CD8-positive, alpha-beta memory T cell (primary cell): ENCODE measurements around the gene PTF1A. TPM values are rescaled to one million over a fixed set of nuclear protein-coding genes. Genes with fewer than 3 reads are reported as not detected.
"Not testable (repeated sequence)": the region's sequence is repeated elsewhere in the genome, so short reads cannot be mapped to it uniquely, and the experiment has no call there.

Experiments
- CTCF ChIA-PET: fragments of 350-600 bp; sonication (Branson Sonifier 250); formaldehyde crosslinking; loops from one replicate; lab custom pipeline; 2021; ENCODE audit warnings: antibody characterized with exemption; lab: Charles Lee
- POLR2A ChIA-PET: fragments of 350-600 bp; sonication (Branson Sonifier 250); formaldehyde crosslinking; loops from one replicate; lab custom pipeline; 2021; ENCODE audit warnings: antibody characterized with exemption; lab: Charles Lee
- DNase-seq, 5 donors: peaks; one replicate each; pipeline versions ENCODE4 v3.0.0 to v3.0.0-alpha.2; 2020 to 2022; ENCODE audit warnings: mixed read lengths in 1 of 5
- H3K27ac ChIP-seq: one replicate; pipeline ENCODE4 v1.7.0; 2013; ENCODE audit warnings: low read depth, mild to moderate bottlenecking, low read length, moderate library complexity
- H3K27me3 ChIP-seq: 2 replicates; pipeline ENCODE4 v1.7.0; 2013; ENCODE audit warnings: low read length, mild to moderate bottlenecking; ENCODE audit not compliant: insufficient read depth, poor library complexity, severe bottlenecking
- H3K36me3 ChIP-seq: 2 replicates; pipeline ENCODE4 v1.7.0; 2013; ENCODE audit warnings: mild to moderate bottlenecking, low read length, moderate library complexity; ENCODE audit not compliant: insufficient read depth
- H3K4me1 ChIP-seq: 2 replicates; pipeline ENCODE4 v1.7.0; 2013; ENCODE audit warnings: mild to moderate bottlenecking, low read length, moderate library complexity; ENCODE audit not compliant: insufficient read depth
- H3K4me3 ChIP-seq: 2 replicates; pipeline ENCODE4 v1.7.0; 2013; ENCODE audit warnings: mild to moderate bottlenecking, low read length
- H3K9me3 ChIP-seq: 2 replicates; pipeline ENCODE4 v1.7.0; 2013; ENCODE audit warnings: mild to moderate bottlenecking, low read length
- H3K27ac Mint-ChIP-seq, 8 donors: one replicate each; pipeline ENCODE4 v1.8.0; 2020 to 2021; ENCODE audit warnings: mixed read lengths in 8 of 8, mild to moderate bottlenecking in 6 of 8, inconsistent platforms in 3 of 8, moderate library complexity in 3 of 8
- H3K27me3 Mint-ChIP-seq, 2 donors: one replicate each; pipeline ENCODE4 v1.8.0; 2020 to 2021; ENCODE audit warnings: mixed read lengths in 2 of 2, mild to moderate bottlenecking in 1 of 2, moderate library complexity in 1 of 2
- H3K36me3 Mint-ChIP-seq, 3 donors: one replicate each; pipeline ENCODE4 v1.8.0; 2020 to 2021; ENCODE audit warnings: mixed read lengths in 3 of 3, inconsistent platforms in 1 of 3, mild to moderate bottlenecking in 1 of 3
- H3K4me1 Mint-ChIP-seq, 3 donors: one replicate each; pipeline ENCODE4 v1.8.0; 2020 to 2021; ENCODE audit warnings: mixed read lengths in 3 of 3, inconsistent platforms in 1 of 3, mild to moderate bottlenecking in 1 of 3
- H3K4me3 Mint-ChIP-seq, 7 donors: one replicate each; pipeline ENCODE4 v1.8.0; 2020 to 2021; ENCODE audit warnings: mixed read lengths in 7 of 7, mild to moderate bottlenecking in 6 of 7, moderate library complexity in 4 of 7, inconsistent platforms in 2 of 7
- H3K9me3 Mint-ChIP-seq, 5 donors: one replicate each; pipeline ENCODE4 v1.8.0; 2020 to 2022; ENCODE audit warnings: mixed read lengths in 5 of 5, mild to moderate bottlenecking in 3 of 5, moderate library complexity in 2 of 5, inconsistent platforms in 1 of 5
- polyA plus RNA-seq: library from polyadenylated mRNA; unstranded; fragments of 300-500 nt; fragmentation: Illumina TruSeq; gene quantifications from one replicate; pipeline ENCODE4 v1.2.3, GENCODE V29; 2021
- total RNA-seq, 2 experiments: library from RNA; stranded (reverse); gene quantifications; one replicate each; pipeline ENCODE4 v1.2.3, GENCODE V29; 2021

The PTF1A gene
- total and polyA plus RNA-seq, 3 experiments from 2014 or later: not detected

- DNase-seq: no peak
Measured at GRCh38 chr10:23203369-23204325, 11.5 kb downstream of the PTF1A start.

GRCh38 chr10:23204773-23205172 is 12.7 kb downstream of the PTF1A start:
- Mint-ChIP-seq H3K36me3 (no peaks in the 10 kb centered on the region), H3K9me3 (peaks cover 0 to 7% (median 0%) of the 10 kb centered on the region in 5 donors), H3K4me1 (peaks cover 0 to 5% (median 4%) of the 10 kb centered on the region in 3 donors), H3K4me3 (no peak overlapping the region), H3K27ac (no peak overlapping the region), H3K27me3 (peaks cover 27 to 71% of the 10 kb centered on the region in 2 donors)
- Histone ChIP-seq H3K9me3 (no peaks in the 10 kb centered on the region), H3K36me3 (no peaks in the 10 kb centered on the region), H3K27ac (no peak overlapping the region), H3K4me3 (no peak overlapping the region), H3K27me3 (peaks cover 14% of the 10 kb centered on the region), H3K4me1 (no peaks in the 10 kb centered on the region)
- CTCF ChIA-PET: no interaction called here
- DNase-seq: no peak
- POLR2A ChIA-PET: no interaction called here

More at GRCh38 chr10:23203369-23204325, 11.5 kb downstream of the PTF1A start:
- H3K4me3 Mint-ChIP-seq: no peak overlapping the region
- H3K36me3 ChIP-seq: no peaks in the 10 kb centered on the region
- no peaks in the 10 kb centered on the region for H3K4me1 ChIP-seq
- no peaks in the 10 kb centered on the region for H3K36me3 Mint-ChIP-seq
- H3K27me3 Mint-ChIP-seq: peaks cover 23 to 67% of the 10 kb centered on the region in 2 donors
- H3K27ac Mint-ChIP-seq: no peak overlapping the region
- ChIA-PET POLR2A (no interaction called here), CTCF (no interaction called here)
- peaks cover 0 to 6% (median 4%) of the 10 kb centered on the region in 3 donors for H3K4me1 Mint-ChIP-seq
- H3K27ac ChIP-seq: no peak overlapping the region
- H3K9me3 Mint-ChIP-seq: peaks cover 0 to 3% (median 0%) of the 10 kb centered on the region in 5 donors
- peaks cover 16% of the 10 kb centered on the region for H3K27me3 ChIP-seq
- H3K9me3 ChIP-seq: no peaks in the 10 kb centered on the region
- no peak overlapping the region for H3K4me3 ChIP-seq

- CTCF ChIA-PET: no interaction called here
- H3K9me3 Mint-ChIP-seq: peaks cover 0 to 4% (median 0%) of the 10 kb centered on the region in 5 donors
Measured at GRCh38 chr10:23205972-23206642, 14.0 kb downstream of the PTF1A start.

GRCh38 chr10:23217471-23217870 is 25.4 kb downstream of the PTF1A start:
- no peak overlapping the region for H3K27ac Mint-ChIP-seq
- no peaks in the 10 kb centered on the region for H3K36me3 ChIP-seq
- no peak overlapping the region for H3K27ac ChIP-seq
- H3K27me3 ChIP-seq: no peaks in the 10 kb centered on the region
- ChIA-PET POLR2A (no interaction called here), CTCF (no interaction called here)
- H3K4me3 Mint-ChIP-seq: no peak overlapping the region
- no peaks in the 10 kb centered on the region for H3K4me1 ChIP-seq
- no peaks in the 10 kb centered on the region for H3K9me3 ChIP-seq
- no peaks in the 10 kb centered on the region for H3K36me3 Mint-ChIP-seq
- H3K4me1 Mint-ChIP-seq: no peaks in the 10 kb centered on the region
- H3K4me3 ChIP-seq: no peak overlapping the region
- H3K27me3 Mint-ChIP-seq: peaks cover 7 to 23% of the 10 kb centered on the region in 2 donors
- DNase-seq: no peak
- no peaks in the 10 kb centered on the region for H3K9me3 Mint-ChIP-seq

More at GRCh38 chr10:23205972-23206642, 14.0 kb downstream of the PTF1A start:
- Histone ChIP-seq H3K4me1 (no peaks in the 10 kb centered on the region), H3K27me3 (peaks cover 11% of the 10 kb centered on the region), H3K4me3 (no peak overlapping the region), H3K9me3 (no peaks in the 10 kb centered on the region), H3K36me3 (no peaks in the 10 kb centered on the region), H3K27ac (no peak overlapping the region)
- DNase-seq: no peak
- Mint-ChIP-seq H3K4me3 (no peak overlapping the region), H3K27me3 (peaks cover 22 to 68% of the 10 kb centered on the region in 2 donors), H3K36me3 (no peaks in the 10 kb centered on the region), H3K4me1 (no peaks in the 10 kb centered on the region), H3K27ac (no peak overlapping the region)
- POLR2A ChIA-PET: no interaction called here

GRCh38 chr10:23230582-23230981 is 38.5 kb downstream of the PTF1A start:
- CTCF ChIA-PET: no interaction called here
- Mint-ChIP-seq H3K27me3 (peaks cover under 1 to 3% of the 10 kb centered on the region in 2 donors), H3K4me3 (no peak overlapping the region), H3K36me3 (peaks cover 0 to 3% (median 0%) of the 10 kb centered on the region in 3 donors), H3K9me3 (peaks cover 0 to 14% (median 0%) of the 10 kb centered on the region in 5 donors), H3K27ac (no peak overlapping the region), H3K4me1 (no peaks in the 10 kb centered on the region)
- Histone ChIP-seq H3K36me3 (no peaks in the 10 kb centered on the region), H3K4me3 (no peak overlapping the region), H3K27ac (no peak overlapping the region), H3K9me3 (no peaks in the 10 kb centered on the region), H3K4me1 (no peaks in the 10 kb centered on the region), H3K27me3 (no peaks in the 10 kb centered on the region)
- no peak for DNase-seq
- POLR2A ChIA-PET: no interaction called here

- no peak overlapping the region for H3K27ac Mint-ChIP-seq
- POLR2A ChIA-PET: no interaction called here
Measured at GRCh38 chr10:23238015-23238414, 45.9 kb downstream of the PTF1A start.

GRCh38 chr10:23241779-23242178 is 49.7 kb downstream of the PTF1A start:
- H3K9me3 ChIP-seq, H3K4me1 ChIP-seq, H3K27ac ChIP-seq, H3K36me3 ChIP-seq, H3K27ac Mint-ChIP-seq, H3K4me3 Mint-ChIP-seq, H3K4me1 Mint-ChIP-seq, H3K4me3 ChIP-seq, H3K27me3 ChIP-seq, H3K27me3 Mint-ChIP-seq, CTCF ChIA-PET, POLR2A ChIA-PET, DNase-seq, H3K36me3 Mint-ChIP-seq: not testable (repeated sequence)
- H3K9me3 Mint-ChIP-seq: peaks cover 4 to 13% (median 7%) of the 10 kb centered on the region in 5 donors

More at GRCh38 chr10:23238015-23238414, 45.9 kb downstream of the PTF1A start:
- H3K9me3 ChIP-seq: no peaks in the 10 kb centered on the region
- H3K4me3 ChIP-seq: no peak overlapping the region
- no peak for DNase-seq
- H3K4me1 Mint-ChIP-seq: no peaks in the 10 kb centered on the region
- peaks cover 0 to 3% (median 0%) of the 10 kb centered on the region in 3 donors for H3K36me3 Mint-ChIP-seq
- H3K36me3 ChIP-seq: no peaks in the 10 kb centered on the region
- H3K27ac ChIP-seq: no peak overlapping the region
- H3K9me3 Mint-ChIP-seq: peaks cover 4 to 11% (median 6%) of the 10 kb centered on the region in 5 donors
- H3K4me1 ChIP-seq: no peaks in the 10 kb centered on the region
- H3K27me3 ChIP-seq: no peaks in the 10 kb centered on the region
- H3K27me3 Mint-ChIP-seq: peaks cover 4 to 8% of the 10 kb centered on the region in 2 donors
- CTCF ChIA-PET: no interaction called here
- H3K4me3 Mint-ChIP-seq: no peak overlapping the region
